ENCODE measurements around the gene PBX1.

GRCh38 chr1:164628772-164629171 is 69.8 kb downstream of the PBX1 start:
- no peak for TF ChIP-seq CTCF (IDR thresholded peaks at IDR 0.05; ENCODE audit: low read depth, low read length, poor library complexity, severe bottlenecking)
- TF ChIP-seq EZH2phosphoT487 (IDR thresholded peaks at IDR 0.05; ENCODE audit: borderline replicate concordance, low read length): no peak

All from DOHH2 (cell line).